Thyroid gland (tissue), 4 donors: ENCODE results near the gene ITGB7. TPM values are rescaled to one million over a fixed set of nuclear protein-coding genes. Genes with fewer than 3 reads are reported as not detected.

ENCODE experiments used
- DNase-seq, 2 donors: peaks; one replicate each; pipeline ENCODE4 v3.0.0-alpha.2; 2019
- H3K27ac ChIP-seq, 3 donors: fragments of 200-600 bp; sonication (generic); 1 replicate in 2 of 3; 2 replicates in 1 of 3; pipeline ENCODE4 v1.5.1; 2016 to 2019; ENCODE audit warnings: mild to moderate bottlenecking in 1 of 3, moderate library complexity in 1 of 3
- H3K27me3 ChIP-seq: fragments of 200-600 bp; sonication (generic); one replicate; pipeline ENCODE4 v1.5.1; 2019
- H3K36me3 ChIP-seq, 2 donors: fragments of 200-600 bp; sonication (generic); one replicate each; pipeline ENCODE4 v1.5.1; 2016 to 2019
- H3K4me1 ChIP-seq, 2 donors: fragments of 200-600 bp; sonication (generic); one replicate each; pipeline ENCODE4 v1.5.1; 2017 to 2019
- H3K4me3 ChIP-seq, 3 donors: fragments of 200-600 bp; sonication (generic); replicated peaks in 1 of 3; 1 replicate in 2 of 3; 2 replicates in 1 of 3; pipeline ENCODE4 v1.5.1; 2016; ENCODE audit warnings: mild to moderate bottlenecking in 1 of 3
- H3K9me3 ChIP-seq: fragments of 200-600 bp; sonication (generic); one replicate; pipeline ENCODE4 v1.5.1; 2017
- POLR2A ChIP-seq, 2 donors: fragments of 450-650 bp; IDR thresholded peaks; one replicate each; pipeline ENCODE4 v1.6.1; 2017; ENCODE audit warnings: antibody characterized with exemption in 2 of 2, mild to moderate bottlenecking in 2 of 2, moderate library complexity in 1 of 2
- WGBS, 2 donors: methylation state at CpG; one replicate each; pipeline ENCODE4 v1.1.5; 2017; 5-methylcytosine and 5-hydroxymethylcytosine counted together
- intact Hi-C: fragments of 100-400 bp; cut with DNase I; formaldehyde crosslinking; loops from one replicate; pipeline ENCODE4 v1.15.1; 2023
- total RNA-seq, 4 donors: library from RNA; depleted of rRNA; stranded (reverse); fragments of >200 nt; gene quantifications; one replicate each; pipeline ENCODE4 v1.2.3, GENCODE V29; 2016
- TF ChIP-seq, protein P1 (sequence below), 6 experiments: fragments of 200-600 bp in 3 of 6; fragments of 450-650 bp in 3 of 6; sonication (generic) in 3 of 6; IDR thresholded peaks; one replicate each; pipeline ENCODE4 v1.5.1; 2016 to 2019; ENCODE audit warnings: antibody characterized with exemption in 6 of 6, mild to moderate bottlenecking in 2 of 6, inconsistent platforms in 1 of 6, moderate library complexity in 1 of 6

ITGB7 gene
- total RNA-seq, 4 donors from 2014 or later: 3.2 to 15.6 (median 4.9) TPM

DNA sequence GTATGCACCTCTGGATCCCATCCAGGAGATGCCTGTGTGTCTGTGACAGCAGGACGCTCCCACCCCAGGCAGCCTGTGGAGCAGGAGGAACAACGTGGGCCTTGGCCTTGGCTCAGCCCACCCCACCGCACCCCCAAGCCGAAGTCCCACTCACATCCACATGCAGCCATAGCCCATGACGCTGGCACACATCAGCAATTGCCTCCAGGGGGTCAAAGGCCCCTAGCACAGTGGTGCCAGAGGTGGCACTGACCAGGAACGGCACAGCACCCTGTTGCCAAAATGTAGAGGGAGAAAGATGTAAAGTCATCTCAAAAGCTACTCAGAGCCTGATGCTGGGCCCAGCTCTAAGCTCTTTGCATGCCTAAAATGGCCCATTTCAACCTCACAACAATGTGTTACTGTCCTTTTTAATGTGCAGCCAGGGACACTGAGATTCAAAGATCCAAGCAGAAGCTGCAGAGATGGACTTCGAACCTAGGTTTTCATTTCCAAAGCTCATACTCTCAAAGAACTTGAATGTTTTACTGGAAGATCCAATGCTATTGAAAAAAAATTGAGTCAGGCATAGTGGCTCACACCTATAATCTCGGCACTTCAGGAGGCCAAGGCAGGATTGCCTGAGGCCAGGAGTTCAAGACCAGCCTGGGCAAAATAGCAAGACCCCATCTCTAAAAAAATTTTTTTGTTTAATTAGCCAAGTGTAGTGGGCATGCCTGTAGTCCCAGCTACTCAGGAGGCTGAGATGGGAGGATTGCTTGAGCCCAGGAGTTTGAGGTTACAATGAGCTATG is 45.7 kb downstream of the ITGB7 start:
- intact Hi-C loops: loop anchor here (5.0 kb wide), 1 partner anchor 36 kb away; no protein-coding TSS in a partner anchor

DNA sequence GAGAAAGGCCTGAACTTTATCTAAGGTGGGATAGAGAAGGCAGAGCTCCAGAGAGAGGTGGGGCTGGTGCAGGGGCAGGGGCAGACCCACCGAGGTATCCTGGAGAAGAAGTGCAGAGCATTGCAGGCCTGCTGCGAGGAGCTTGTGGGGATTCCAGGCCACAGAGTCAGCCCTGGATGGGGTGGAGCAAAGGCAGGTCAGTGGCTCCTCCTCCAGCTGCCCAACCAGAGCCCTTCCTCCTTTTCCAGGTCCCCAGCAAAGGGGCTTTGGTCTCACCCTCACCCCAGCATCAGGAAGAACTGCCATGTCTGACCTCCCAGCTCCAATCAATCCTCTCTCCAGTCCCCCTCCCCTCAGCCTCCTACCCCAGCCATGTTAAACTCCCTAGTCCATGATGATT is 46.4 kb downstream of the ITGB7 start:
- no peaks in the 10 kb centered on the region for H3K36me3 ChIP-seq
- intact Hi-C loops: loop anchor here (5.0 kb wide), 1 partner anchor 37 kb away; no protein-coding TSS in a partner anchor
- no peak overlapping the region for H3K27ac ChIP-seq
- no peaks in the 10 kb centered on the region for H3K27me3 ChIP-seq
- H3K4me3 ChIP-seq: no peak overlapping the region
- no peaks in the 10 kb centered on the region for H3K4me1 ChIP-seq
- DNase-seq: no peak
- TF ChIP-seq, protein P1, sequence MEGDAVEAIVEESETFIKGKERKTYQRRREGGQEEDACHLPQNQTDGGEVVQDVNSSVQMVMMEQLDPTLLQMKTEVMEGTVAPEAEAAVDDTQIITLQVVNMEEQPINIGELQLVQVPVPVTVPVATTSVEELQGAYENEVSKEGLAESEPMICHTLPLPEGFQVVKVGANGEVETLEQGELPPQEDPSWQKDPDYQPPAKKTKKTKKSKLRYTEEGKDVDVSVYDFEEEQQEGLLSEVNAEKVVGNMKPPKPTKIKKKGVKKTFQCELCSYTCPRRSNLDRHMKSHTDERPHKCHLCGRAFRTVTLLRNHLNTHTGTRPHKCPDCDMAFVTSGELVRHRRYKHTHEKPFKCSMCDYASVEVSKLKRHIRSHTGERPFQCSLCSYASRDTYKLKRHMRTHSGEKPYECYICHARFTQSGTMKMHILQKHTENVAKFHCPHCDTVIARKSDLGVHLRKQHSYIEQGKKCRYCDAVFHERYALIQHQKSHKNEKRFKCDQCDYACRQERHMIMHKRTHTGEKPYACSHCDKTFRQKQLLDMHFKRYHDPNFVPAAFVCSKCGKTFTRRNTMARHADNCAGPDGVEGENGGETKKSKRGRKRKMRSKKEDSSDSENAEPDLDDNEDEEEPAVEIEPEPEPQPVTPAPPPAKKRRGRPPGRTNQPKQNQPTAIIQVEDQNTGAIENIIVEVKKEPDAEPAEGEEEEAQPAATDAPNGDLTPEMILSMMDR (IDR thresholded peaks at IDR 0.05): no peak
- TF ChIP-seq POLR2A (IDR thresholded peaks at IDR 0.05): no peak
- no peaks in the 10 kb centered on the region for H3K9me3 ChIP-seq
- 83 to 88% methylated on average over 2 of the region's 2 CpGs for WGBS, 2 donors

More for the DNA sequence above, 45.7 kb downstream of the ITGB7 start:
- WGBS, 2 donors: 88 to 97% methylated on average over 4 to 8 of the region's 8 CpGs
- no peak for DNase-seq
- Histone ChIP-seq H3K27ac (no peak overlapping the region), H3K4me1 (no peaks in the 10 kb centered on the region), H3K27me3 (no peaks in the 10 kb centered on the region), H3K4me3 (no peak overlapping the region), H3K9me3 (no peaks in the 10 kb centered on the region), H3K36me3 (no peaks in the 10 kb centered on the region)
- TF ChIP-seq POLR2A (IDR thresholded peaks at IDR 0.05): no peak

- no peak overlapping the region for H3K4me3 ChIP-seq
- H3K4me1 ChIP-seq: no peaks in the 10 kb centered on the region
Observed at GRCh38 chr12:53160000-53160399, 47.1 kb downstream of the ITGB7 start.

DNA sequence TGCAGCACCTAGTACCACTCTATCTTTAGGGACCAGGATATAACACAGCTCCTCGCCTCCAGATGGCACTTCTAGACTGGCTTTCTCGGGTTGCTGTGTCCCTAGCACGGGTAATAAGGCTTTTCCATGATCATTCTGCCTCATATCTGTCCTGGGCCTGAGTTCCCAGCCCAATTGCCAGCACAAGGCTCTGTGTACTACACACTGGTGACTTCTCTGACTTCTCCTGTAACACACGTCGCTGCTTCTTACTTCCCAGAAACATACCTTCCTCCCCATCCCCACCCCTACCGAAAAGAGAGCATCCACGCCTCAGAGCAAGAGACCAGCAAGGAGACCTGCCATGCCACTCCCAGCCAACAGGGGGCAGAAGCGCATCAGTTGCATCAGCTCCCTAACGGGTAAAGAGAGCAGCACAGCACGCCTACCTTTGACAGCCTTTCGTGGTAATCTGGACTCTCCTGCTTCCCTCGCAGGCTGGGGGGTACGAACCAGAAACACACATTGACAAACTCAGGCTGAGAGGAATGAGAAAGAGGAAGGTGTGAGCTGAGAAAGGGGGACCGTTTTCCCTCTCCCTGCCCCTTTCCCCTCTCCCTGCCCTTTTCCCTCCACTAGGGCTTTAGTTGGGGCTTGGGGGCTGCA is 47.7 kb downstream of the ITGB7 start:
- DNase-seq: peak; percentile 81 to 84
- H3K4me3 ChIP-seq: no peak overlapping the region
- TF ChIP-seq, protein P1 (IDR thresholded peaks at IDR 0.05): peak; percentile 80 to 96 (median 96)
- TF ChIP-seq POLR2A (IDR thresholded peaks at IDR 0.05): no peak
- no peaks in the 10 kb centered on the region for H3K27me3 ChIP-seq
- intact Hi-C loops: no loop called here
- no peak overlapping the region for H3K27ac ChIP-seq
- H3K36me3 ChIP-seq: no peaks in the 10 kb centered on the region
- WGBS, 2 donors: 19 to 20% methylated on average over 14 of the region's 14 CpGs
- H3K4me1 ChIP-seq: no peaks in the 10 kb centered on the region
- no peaks in the 10 kb centered on the region for H3K9me3 ChIP-seq

More at GRCh38 chr12:53160000-53160399, 47.1 kb downstream of the ITGB7 start:
- no peak for TF ChIP-seq POLR2A (IDR thresholded peaks at IDR 0.05)
- TF ChIP-seq, protein P1 (IDR thresholded peaks at IDR 0.05): no peak
- no peak overlapping the region for H3K27ac ChIP-seq
- 85% methylated on average over 16 of the region's 16 CpGs for WGBS, 2 donors
- H3K27me3 ChIP-seq: no peaks in the 10 kb centered on the region
- intact Hi-C loops: loop anchor here (5.0 kb wide), 1 partner anchor 37 kb away; no protein-coding TSS in a partner anchor
- no peaks in the 10 kb centered on the region for H3K36me3 ChIP-seq
- no peak for DNase-seq
- H3K9me3 ChIP-seq: no peaks in the 10 kb centered on the region

DNA sequence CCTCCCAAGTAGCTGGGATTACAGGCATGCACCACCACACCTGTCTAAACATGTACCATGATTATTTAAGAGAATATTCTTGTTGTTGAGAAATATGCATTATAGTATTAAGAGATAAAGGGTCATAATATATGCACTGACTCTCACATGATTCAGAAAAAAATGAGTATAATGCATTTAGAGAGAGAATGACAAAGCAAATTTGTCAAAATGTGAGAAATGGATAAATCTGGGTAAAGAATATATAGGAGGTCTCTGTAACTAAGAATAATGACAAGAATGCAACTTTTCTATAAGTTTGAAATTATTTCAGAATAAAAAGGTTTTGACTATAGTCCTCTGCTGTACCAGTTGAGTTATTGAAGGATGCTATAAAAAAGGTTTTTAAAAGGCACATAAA is 54.7 kb downstream of the ITGB7 start:
- no peaks in the 10 kb centered on the region for H3K9me3 ChIP-seq
- intact Hi-C loops: no loop called here
- no peaks in the 10 kb centered on the region for H3K36me3 ChIP-seq
- H3K4me3 ChIP-seq: no peak overlapping the region
- H3K27ac ChIP-seq: no peak overlapping the region
- DNase-seq: no peak
- TF ChIP-seq, protein P1 (IDR thresholded peaks at IDR 0.05): no peak
- no peak for TF ChIP-seq POLR2A (IDR thresholded peaks at IDR 0.05)
- H3K27me3 ChIP-seq: no peaks in the 10 kb centered on the region
- H3K4me1 ChIP-seq: no peaks in the 10 kb centered on the region
